Measurements from ENCODE around the gene CHD5. TPM values are rescaled to one million over a fixed set of nuclear protein-coding genes. Genes with fewer than 3 reads are reported as not detected.

Gene CHD5
- total and polyA plus RNA-seq, 2 of the 13 experiments (the other 11 are each of a cell fraction or from before 2014, with no cell fraction given) = 0.02 to 0.21 TPM

DNA sequence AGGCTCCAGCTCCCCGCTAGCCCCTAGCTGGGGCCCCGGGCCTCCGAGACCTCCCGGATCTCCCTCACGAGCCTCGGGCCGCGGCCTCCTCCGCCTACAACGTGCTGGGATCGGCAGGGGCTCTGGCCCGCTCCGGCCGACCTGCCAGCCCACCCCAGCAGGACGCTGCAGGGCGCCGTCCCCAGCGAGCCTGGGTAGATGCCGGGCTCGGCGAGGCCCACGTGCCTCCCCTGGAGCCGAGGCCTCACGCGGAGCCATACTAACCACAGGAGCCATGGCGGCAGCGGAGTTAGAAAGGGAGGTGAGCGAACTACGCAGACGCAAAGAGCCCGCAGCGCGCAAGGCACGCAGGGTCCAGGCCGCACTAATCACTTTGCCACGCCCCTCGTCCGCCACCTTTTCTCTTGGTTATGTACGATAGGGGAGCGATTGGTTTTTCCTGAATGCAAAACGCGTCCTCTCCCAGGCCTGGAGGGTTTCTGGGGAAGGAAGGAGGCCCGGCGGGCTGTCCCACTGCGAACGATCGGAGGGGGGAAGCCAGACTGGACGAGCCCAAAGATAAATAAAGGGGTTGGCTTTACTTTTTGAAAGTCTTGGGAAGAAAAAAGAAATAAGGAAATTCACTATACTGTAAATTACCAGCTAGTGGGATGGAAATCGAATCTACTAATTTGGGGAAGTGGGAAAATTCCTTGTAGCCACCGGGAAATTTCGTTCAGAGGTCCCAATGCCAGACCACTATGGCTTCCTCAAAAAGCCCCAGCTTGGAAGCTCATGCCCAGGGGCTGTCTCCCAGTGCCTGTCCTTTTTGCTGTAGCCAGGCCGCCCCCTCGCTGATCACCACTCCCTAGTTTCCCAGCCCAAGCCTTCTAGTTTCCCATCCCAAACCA lies 19.4 kb upstream of the CHD5 start, which contains the start of gene RPL22 (continued):
- TF ChIP-seq YY1 (IDR thresholded peaks at IDR 0.05; ENCODE audit: insufficient read depth, insufficient replicate concordance, low read depth, low read length) (peak; percentile 93), NCOA5 (CRISPR knock-in tag; IDR thresholded peaks at IDR 0.05) (no peak), ZNF670 (CRISPR knock-in tag; IDR thresholded peaks at IDR 0.05; ENCODE audit: borderline replicate concordance) (peak; percentile 87; the same call in 1 of the 2 replicates), MTA3 (CRISPR knock-in tag; IDR thresholded peaks at IDR 0.05) (0 out of 2 replicates have a peak, but pooled peaks have one; percentile 44), XRCC5 (optimal IDR thresholded peaks at IDR 0.05; ENCODE audit: low read length) (peak; percentile 100), TBX2 (CRISPR knock-in tag; IDR thresholded peaks at IDR 0.05; ENCODE audit: borderline replicate concordance) (peak; percentile 89), ZBTB3 (CRISPR knock-in tag; IDR thresholded peaks at IDR 0.05; ENCODE audit: borderline replicate concordance, low read depth) (0 out of 2 replicates have a peak, but pooled peaks have one; percentile 79), PAWR (CRISPR knock-in tag; IDR thresholded peaks at IDR 0.05; ENCODE audit: borderline replicate concordance) (no peak), KAT8 (CRISPR knock-in tag; IDR thresholded peaks at IDR 0.05) (peak; percentile 94), TOE1 (CRISPR knock-in tag; IDR thresholded peaks at IDR 0.05) (peak; percentile 34; the same call in 1 of the 2 replicates), ZNF878 (CRISPR knock-in tag; IDR thresholded peaks at IDR 0.05) (peak; percentile 79), FIP1L1 (IDR thresholded peaks at IDR 0.05; ENCODE audit: borderline replicate concordance, insufficient read depth, low read depth, low read length) (no peak), ZNF747 (CRISPR knock-in tag; IDR thresholded peaks at IDR 0.05; ENCODE audit: borderline replicate concordance) (no peak; the same call in 1 of the 2 replicates), ZNF484 (CRISPR knock-in tag; IDR thresholded peaks at IDR 0.05; ENCODE audit: borderline replicate concordance, low read depth) (no peak), SIN3B (IDR thresholded peaks at IDR 0.05; ENCODE audit: low read length) (peak; percentile 46; the same call in 1 of the 2 replicates), ZNF205 (CRISPR knock-in tag; IDR thresholded peaks at IDR 0.05) (peak; percentile 70), NR2C2 (CRISPR knock-in tag; IDR thresholded peaks at IDR 0.05; ENCODE audit: borderline replicate concordance) (peak; percentile 77), ZNF180 (CRISPR knock-in tag; IDR thresholded peaks at IDR 0.05; ENCODE audit: borderline replicate concordance, low read depth) (no peak), ZNF780A (CRISPR knock-in tag; IDR thresholded peaks at IDR 0.05) (0 out of 2 replicates have a peak, but pooled peaks have one; percentile 81), ZNF124 (CRISPR knock-in tag; IDR thresholded peaks at IDR 0.05) (peak; percentile 40; the same call in 1 of the 2 replicates), ZNF589 (CRISPR knock-in tag; conservative IDR thresholded peaks at IDR 0.05) (peak; percentile 90; the same call in 1 of the 2 replicates), ETV6 (CRISPR knock-in tag; conservative IDR thresholded peaks at IDR 0.05) (0 out of 2 replicates have a peak, but pooled peaks have one; percentile 84)

Measured in HepG2 (cell line).